ENCODE data around the gene NCMAP.

GRCh38 chr1:24657781-24658180 is 101.9 kb downstream of the NCMAP start:
- TF ChIP-seq POLR2A (IDR thresholded peaks at IDR 0.05; ENCODE audit: low read length) (no peak), GATA1 (IDR thresholded peaks at IDR 0.05; ENCODE audit: low read depth, low read length) (no peak)

Measured in erythroblast (primary cell).